ENCODE measurements around the gene OR4D5. TPM values are rescaled to one million over a fixed set of nuclear protein-coding genes. Genes with fewer than 3 reads are reported as not detected.

OR4D5 gene
- total RNA-seq = not detected in 2 replicates

DNA sequence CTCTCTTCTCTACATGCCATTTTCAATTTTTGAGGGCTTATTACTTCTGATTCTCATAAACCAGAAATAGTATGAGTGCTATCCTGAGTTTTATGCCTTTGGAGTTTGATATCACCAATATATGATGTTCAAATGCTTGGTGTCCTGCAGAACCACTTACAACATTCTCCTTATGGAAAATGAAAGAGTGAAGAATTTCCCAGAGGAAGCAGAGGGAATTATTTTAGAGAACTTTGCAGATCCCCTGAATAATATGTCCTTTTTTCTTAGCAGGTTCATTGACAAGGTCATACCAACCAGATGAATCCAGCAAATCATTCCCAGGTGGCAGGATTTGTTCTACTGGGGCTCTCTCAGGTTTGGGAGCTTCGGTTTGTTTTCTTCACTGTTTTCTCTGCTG lies at the start of gene OR4D5:
Gene OR4D5, plus strand, starts transcription at position 301 of the 400 bp plus-strand sequence. Its CDS starts 0 bp downstream, at position 301.

DNA sequence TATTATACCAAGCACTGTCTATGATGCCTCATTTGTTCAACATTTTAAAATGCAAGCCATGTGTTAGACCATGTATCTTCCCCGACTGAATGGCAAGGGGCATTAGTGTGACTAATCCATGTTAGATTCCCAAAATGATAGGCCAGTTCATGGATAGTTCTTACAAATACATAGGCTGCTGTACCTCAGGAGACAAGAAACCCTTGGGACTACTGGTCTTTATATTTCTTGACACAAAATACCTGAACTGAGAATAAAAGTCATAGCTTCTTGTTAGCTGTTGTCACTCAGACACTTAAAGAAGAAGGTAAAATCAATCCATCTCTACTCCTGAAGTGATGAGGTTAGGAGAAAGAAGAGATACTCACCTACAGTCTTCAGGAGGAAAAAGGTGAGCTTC lies 37.5 kb upstream of the OR4D5 start, which contains the start of gene OR8D4:
Gene OR8D4, plus strand, starts transcription at position 301 of the 400 bp plus-strand sequence. CDS start 4,265 bp downstream, outside the sequence.

DNA sequence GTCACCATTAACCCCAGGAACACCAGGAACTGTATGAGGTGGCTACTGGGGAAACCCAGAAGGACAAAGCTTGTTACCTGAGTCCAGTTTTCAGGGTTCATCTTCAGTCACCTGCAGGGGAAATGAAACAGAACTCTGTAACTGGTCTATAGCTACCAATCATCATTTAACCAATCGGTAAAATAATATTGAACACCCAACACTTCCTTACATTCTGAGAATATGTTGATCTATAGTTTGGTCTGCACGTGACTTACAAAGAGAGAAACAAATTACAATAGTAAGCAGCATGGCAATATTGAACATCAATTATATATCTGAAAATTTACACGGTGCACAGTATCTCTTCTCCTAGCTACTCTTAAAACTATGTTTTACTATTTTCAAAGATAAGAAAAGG lies 4.3 kb downstream of the OR4D5 start, which contains the start of gene OR6T1:
Gene OR6T1, minus strand, starts transcription at position 101 of the 400 bp plus-strand sequence. Its CDS starts 0 bp downstream, at position 101.

DNA sequence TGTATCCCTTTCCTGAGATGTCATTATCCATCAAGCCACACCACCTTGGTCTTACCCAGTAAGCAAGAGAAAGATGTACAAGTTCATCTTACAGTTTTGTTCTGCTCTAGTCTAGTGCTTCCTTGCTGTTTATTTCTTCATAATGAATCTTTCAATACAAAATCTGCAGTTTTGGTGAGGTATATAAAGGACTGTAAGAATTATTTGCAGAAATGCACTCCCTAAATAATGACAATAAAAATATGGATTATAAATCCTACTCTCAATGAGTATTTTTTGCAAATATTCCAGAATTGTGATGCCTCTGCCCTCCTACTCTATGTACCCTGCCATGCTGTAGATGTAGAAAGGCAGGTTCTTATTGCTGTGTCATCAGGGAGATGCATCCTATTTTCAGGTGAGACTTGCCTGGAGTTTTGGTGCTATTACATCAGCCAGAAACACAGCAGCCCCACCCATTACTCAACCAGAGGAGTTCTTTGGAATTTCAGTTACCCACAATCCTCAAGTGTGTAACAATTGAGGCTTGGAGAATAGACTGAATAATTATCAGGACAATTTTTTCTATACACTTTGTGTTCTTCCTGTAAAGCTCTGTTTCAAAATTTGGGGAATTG lies 38.4 kb downstream of the OR4D5 start, which contains the start of gene OR10S1:
Gene OR10S1, minus strand, starts transcription at position 51 of the 617 bp plus-strand sequence. CDS start 117 bp downstream, outside the sequence.

Other genes with a start within 250 kb of the OR4D5 start
- gene ZNF202, start 198.0 kb upstream of the OR4D5 start, total RNA-seq = 6.2 and 9.6 TPM in 2 replicates
- gene OR6X1, start 185.1 kb upstream of the OR4D5 start, total RNA-seq = not detected in 2 replicates
- gene OR6M1, start 133.3 kb upstream of the OR4D5 start, total RNA-seq = not detected in 2 replicates
- gene TMEM225, start 53.9 kb upstream of the OR4D5 start, total RNA-seq = not detected in 2 replicates
- not detected in 2 replicates for gene OR8D4, start 37.5 kb upstream of the OR4D5 start, total RNA-seq
- gene OR6T1, start 4.2 kb downstream of the OR4D5 start, total RNA-seq = not detected in 2 replicates
- not detected in 2 replicates for gene OR10S1, start 38.2 kb downstream of the OR4D5 start, total RNA-seq
- not detected in 2 replicates for gene OR10G6, start 55.5 kb downstream of the OR4D5 start, total RNA-seq
- gene OR10G4, start 73.4 kb downstream of the OR4D5 start, total RNA-seq = not detected in 2 replicates
- not detected in 2 replicates for gene OR10G9, start 83.4 kb downstream of the OR4D5 start, total RNA-seq
- gene OR10G8, start 87.2 kb downstream of the OR4D5 start, total RNA-seq = not detected in 2 replicates
- gene OR10G7, start 101.7 kb downstream of the OR4D5 start, total RNA-seq = not detected in 2 replicates
- 2.9 and 3.0 TPM in 2 replicates for gene VWA5A, start 175.8 kb downstream of the OR4D5 start, total RNA-seq
- not detected in 2 replicates for gene OR10D3, start 243.7 kb downstream of the OR4D5 start, total RNA-seq